ENCODE results near the gene OR52H1. TPM values are rescaled to one million over a fixed set of nuclear protein-coding genes. Genes with fewer than 3 reads are reported as not detected.
"Not testable (repeated sequence)": the region's sequence is repeated elsewhere in the genome, so short reads cannot be mapped to it uniquely, and the experiment has no call there.

Gene OR52H1
- total and polyA plus RNA-seq, 2 experiments from 2014 or later: 0.28 TPM; not detected in 1

GRCh38 chr11:5591613-5592012 lies 43.3 kb upstream of the OR52H1 start (continued):
- TF ChIP-seq ZNF462 (CRISPR knock-in tag; IDR thresholded peaks at IDR 0.05) (no peak), ZNF114 (CRISPR knock-in tag; IDR thresholded peaks at IDR 0.05) (no peak), ZNF331 (CRISPR knock-in tag; IDR thresholded peaks at IDR 0.05; ENCODE audit: low read depth) (no peak), POLR2AphosphoS5 (IDR thresholded peaks at IDR 0.05; ENCODE audit: low read depth) (no peak), JUNB (IDR thresholded peaks at IDR 0.05; ENCODE audit: unreplicated experiment) (no peak), CTCF (conservative IDR thresholded peaks at IDR 0.05; ENCODE audit: low read depth in 2 of 2) (no peak), NANOG (IDR thresholded peaks at IDR 0.05; ENCODE audit: borderline replicate concordance) (no peak)

- not testable (repeated sequence) for ATAC-seq; H3K27ac Mint-ChIP-seq; H3K36me3 Mint-ChIP-seq (ENCODE audit: low read depth)
These were observed 41.6 kb upstream of the OR52H1 start for GRCh38 chr11:5589906-5590305.

GRCh38 chr11:5584458-5584857 lies 36.1 kb upstream of the OR52H1 start:
- H4K20me1 ChIP-seq (replicated peaks; ENCODE audit: insufficient read depth); H3K36me3 ChIP-seq (ENCODE audit: insufficient read depth); H3K4me3 Mint-ChIP-seq; H3K27ac ChIP-seq (ENCODE audit: low read depth); H3K4me2 ChIP-seq; H3F3A ChIP-seq (replicated peaks; ENCODE audit: low read depth); H3K79me2 ChIP-seq (replicated peaks; ENCODE audit: insufficient read depth); DNase-seq (ENCODE audit: low spot score); ATAC-seq; H2AFZ ChIP-seq; H3K27me3 ChIP-seq (ENCODE audit: insufficient read depth); H3K27ac Mint-ChIP-seq; H3K36me3 Mint-ChIP-seq (ENCODE audit: low read depth); H3K4me1 ChIP-seq (ENCODE audit: insufficient read depth); H3K4me3 ChIP-seq; H3K9me2 ChIP-seq (ENCODE audit: insufficient read depth); H3K9me3 Mint-ChIP-seq; H3K4me1 Mint-ChIP-seq; H3K27me3 Mint-ChIP-seq (ENCODE audit: insufficient read depth, low read depth, poor library complexity): not testable (repeated sequence)

More at GRCh38 chr11:5589906-5590305, 41.6 kb upstream of the OR52H1 start:
- not testable (repeated sequence) for DNase-seq (ENCODE audit: low spot score); H3K9me2 ChIP-seq (ENCODE audit: insufficient read depth); H4K20me1 ChIP-seq (replicated peaks; ENCODE audit: insufficient read depth); H3K4me1 ChIP-seq (ENCODE audit: insufficient read depth); H3K36me3 ChIP-seq (ENCODE audit: insufficient read depth); H2AFZ ChIP-seq; H3K4me3 Mint-ChIP-seq; H3K9me3 Mint-ChIP-seq; H3K4me3 ChIP-seq; H3K4me2 ChIP-seq; H3K27me3 Mint-ChIP-seq (ENCODE audit: insufficient read depth, low read depth, poor library complexity); H3K4me1 Mint-ChIP-seq; H3K79me2 ChIP-seq (replicated peaks; ENCODE audit: insufficient read depth); H3K27ac ChIP-seq (ENCODE audit: low read depth); H3F3A ChIP-seq (replicated peaks; ENCODE audit: low read depth); H3K27me3 ChIP-seq (ENCODE audit: insufficient read depth)
